CMK (cell line): ENCODE data around the gene CHST1.

ENCODE experiments used
- DNase-seq: peaks from one replicate; pipeline ENCODE4 v3.0.0-alpha.2; 2010; ENCODE audit warnings: low read depth

Gene CHST1, protein sequence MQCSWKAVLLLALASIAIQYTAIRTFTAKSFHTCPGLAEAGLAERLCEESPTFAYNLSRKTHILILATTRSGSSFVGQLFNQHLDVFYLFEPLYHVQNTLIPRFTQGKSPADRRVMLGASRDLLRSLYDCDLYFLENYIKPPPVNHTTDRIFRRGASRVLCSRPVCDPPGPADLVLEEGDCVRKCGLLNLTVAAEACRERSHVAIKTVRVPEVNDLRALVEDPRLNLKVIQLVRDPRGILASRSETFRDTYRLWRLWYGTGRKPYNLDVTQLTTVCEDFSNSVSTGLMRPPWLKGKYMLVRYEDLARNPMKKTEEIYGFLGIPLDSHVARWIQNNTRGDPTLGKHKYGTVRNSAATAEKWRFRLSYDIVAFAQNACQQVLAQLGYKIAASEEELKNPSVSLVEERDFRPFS

DNA sequence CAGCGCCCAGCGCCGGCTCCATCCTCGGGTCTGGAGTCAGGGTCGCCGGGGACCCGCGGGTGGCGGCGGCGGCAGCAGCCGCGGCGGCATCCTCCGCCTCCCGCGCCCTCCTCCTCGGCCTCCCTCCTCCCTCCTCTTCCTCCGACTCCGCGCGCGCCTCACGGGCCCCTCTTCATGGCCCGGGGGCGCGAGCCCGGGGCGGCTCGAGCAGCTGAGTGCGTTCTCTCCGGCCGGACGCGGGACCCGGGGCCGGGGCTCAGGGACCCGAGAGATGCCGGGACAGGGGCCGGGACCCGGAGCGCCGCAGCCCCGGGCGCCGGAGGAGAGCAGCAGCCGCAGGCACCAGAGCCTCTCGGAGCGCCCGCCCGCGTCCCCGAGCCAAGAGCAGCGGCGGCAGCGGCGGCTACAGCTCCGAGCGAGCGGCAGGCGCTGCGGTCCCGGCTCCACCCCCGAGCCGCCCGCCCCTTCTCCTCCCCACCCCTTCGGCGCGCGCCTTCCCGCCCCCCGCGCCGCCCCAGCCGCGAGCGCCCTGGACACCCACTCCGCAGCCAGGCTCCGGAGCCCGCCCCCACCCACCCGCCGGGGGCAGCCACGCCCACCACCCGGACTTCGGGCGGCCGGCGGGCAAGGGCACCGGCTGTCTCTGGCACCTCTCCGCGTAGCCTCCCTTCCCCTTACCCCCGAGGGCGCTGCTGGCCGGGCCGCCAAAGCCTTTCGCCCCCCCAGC is at the start of gene CHST1:
Gene CHST1, minus strand, starts transcription at position 417 of the 727 bp plus-strand sequence. CDS start 14,699 bp downstream, outside the sequence.
- DNase-seq: no peak

DNA sequence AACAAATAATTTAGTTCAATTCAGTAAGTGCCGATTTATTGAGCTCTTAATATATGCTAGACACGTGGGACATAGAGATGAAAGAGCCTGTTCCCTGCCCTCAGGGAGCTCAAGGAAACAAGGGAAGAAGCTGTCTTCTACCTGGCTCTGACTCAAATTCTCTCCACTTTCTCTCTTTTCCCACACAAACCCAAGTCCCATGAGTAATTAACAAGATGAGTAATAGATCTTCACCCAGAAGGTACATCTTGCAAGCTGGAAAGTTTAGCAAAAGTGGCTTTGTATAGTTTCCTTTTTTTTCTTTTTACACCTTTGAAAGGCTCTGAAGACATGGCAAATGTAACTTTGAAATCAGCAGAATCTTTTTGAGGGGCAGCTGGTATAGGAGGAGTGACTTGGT is 48.2 kb upstream of the CHST1 start:
- no peak for DNase-seq

DNA sequence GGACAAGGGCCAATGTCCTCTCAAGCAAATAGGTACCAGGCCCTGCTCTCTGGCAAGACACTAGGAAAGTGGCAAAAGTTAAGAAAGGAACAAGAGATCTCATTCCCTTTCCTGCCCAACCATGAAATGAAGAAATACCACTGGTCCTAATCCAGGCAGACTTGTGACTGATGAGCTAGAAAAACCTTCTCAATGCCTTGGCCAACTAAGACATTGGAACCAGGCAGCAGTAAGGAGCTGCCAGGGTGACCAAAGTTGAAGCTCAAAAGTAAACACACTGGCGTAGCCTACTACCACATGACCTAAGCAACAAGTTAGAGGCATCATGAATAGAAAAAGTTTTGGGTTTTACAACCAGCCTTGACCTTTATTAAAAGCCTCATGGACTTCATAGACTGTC is 45.1 kb upstream of the CHST1 start:
- DNase-seq: no peak

DNA sequence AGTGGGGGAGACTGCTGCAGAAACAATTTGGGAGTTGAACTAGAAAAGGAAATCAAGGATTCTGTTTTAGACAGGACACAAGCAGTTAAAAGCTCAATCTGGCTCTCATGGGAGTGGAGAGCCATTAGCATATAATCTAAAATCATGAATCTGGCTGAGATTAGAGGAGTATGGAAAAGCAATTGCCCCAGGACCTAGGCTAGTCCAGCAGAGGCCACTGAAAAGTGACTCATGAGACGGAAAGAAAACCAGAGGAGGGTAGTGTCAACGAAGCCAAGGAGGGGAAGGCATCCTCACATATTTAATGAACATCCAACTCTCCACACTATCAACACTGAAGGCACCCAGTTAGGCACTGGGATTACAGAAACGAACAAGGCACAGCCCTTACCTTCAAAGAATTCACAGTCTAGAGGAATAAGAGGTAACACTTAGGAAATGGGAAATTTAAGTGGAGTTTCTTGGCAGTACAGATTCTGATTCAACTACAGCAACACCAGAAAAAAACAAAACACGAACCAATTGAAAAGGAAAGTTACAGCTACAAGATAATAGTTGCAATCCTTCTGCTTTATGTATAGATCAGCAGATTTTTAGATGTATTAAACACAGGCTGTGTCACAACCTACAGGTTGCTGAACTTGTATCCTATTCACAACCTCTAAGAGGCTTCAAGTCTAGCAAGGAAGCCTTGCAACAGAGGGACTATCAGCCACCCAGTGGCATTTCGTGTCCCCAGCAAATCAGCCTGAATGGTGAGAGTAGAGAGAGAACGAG is 43.7 kb upstream of the CHST1 start:
- no peak for DNase-seq

DNA sequence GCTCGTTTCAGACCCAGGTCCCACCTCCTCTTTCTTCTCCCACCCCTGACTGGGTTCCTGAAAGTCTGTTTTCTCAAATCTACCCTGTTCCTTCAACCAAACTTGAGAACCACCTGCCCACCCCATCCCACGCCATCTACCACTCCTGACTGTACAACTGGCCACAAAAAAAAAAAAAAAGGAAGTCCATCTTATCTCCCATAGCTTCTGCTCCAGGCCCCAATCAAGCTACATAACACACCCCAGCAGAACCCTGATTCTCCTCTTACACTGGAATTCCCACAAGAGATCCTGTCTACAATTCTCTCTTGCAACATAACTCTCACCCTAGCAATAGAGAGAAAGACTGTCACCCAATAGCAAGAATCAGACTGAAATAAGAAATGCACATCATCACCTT is 39.2 kb upstream of the CHST1 start:
- peak; percentile 63 for DNase-seq

DNA sequence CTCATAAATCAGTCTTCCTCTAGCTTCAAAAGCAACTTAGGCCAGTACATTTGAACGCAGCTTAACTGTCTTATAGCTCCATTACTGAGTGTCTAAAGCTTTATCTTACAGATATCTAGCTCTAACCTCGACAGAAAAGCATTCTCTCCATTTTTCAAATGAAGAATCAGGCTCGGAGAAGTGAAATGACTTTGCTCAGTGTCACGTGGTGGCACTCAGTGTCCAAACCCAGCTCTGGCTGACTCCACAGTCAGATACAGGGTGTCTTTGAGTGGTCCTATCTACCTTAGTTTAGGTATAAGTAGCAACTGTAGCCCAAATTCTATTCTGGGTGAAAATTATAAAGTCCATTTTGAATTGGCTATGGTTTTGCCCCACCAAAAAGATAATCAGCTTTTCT is 38.7 kb upstream of the CHST1 start:
- DNase-seq: no peak

DNA sequence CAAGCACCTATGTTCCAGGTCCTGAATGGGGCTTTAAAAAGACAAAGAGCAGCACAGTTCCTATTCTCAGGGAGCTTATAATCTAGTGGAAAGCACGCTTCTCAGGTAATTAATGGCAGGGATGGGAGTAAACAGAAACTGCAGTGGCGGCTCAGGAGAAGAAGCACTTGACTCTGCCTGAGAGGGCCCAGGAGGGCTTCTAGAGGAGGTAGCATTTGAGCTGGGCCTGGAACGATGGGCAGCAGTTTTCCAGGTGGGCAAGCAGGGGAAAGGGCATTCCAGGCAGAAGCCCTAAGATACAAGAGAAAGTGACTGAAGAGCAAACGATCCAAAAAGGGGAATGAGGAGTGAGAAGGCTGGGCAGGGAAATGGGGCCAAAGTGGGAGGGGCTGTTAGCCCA is 37.1 kb upstream of the CHST1 start:
- no peak for DNase-seq

DNA sequence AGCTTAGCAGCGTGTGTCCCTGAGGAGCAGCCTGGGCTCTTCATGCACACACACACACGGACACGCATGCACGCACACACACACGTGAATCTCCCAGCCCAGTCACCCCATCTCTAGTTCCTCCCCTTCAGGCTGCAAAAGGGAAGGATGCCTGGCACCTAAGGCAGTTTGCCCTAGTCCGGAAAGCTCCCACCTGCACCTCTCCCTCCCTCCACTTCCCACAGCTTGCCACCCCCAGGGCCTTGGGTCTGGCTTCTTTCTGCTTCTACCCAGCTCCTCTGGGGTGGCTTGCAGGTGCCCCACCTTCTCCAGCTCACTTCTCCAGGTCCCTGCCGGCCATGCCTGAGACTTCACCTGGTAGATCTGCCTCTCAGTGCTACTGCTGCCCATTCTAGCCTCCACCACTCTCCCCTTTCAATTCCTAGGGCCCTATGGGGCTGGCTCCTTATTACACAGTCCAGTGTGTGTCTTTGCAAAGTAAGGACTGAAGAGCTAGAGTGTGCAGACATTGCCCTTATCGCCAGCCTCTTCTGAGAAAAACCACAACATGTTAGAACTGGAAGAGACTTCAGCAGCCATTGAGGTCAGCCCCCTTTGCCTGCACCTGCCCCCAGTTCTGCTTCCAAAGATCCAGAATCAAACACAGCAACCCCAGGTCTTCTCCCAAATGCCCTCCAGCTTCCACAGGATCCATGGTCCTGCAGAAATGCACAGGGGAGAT is 33.5 kb upstream of the CHST1 start:
- DNase-seq: no peak

DNA sequence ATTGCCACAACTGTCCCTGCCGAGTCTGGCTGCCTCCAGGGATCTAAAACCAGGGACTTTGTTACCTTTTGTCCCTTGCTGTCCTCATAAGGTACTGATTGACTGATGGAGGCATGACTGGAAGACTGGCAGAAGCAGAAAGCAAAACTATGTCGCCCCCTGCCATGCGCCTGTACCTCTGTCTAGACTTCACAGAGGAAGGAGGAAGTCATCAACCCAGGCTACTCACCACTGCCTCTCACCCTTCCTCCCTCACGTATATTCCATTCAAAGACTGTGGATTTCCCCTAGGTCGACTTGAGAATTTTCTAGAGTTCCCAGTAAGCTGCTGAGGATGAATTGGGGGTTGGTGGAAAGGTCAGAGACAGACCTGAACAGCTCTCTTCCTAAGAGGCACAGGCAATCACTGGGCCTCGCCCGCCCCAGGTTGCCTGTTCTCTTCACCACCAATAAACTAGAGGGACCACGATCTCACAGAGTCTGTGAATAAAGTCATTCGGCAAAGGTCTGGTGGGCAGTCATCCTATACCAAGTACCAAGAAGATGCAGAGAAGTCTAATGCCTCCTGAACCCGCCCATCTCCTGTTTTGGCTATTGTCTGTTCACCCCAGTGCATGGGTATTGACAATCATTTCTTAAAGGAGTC is 27.5 kb upstream of the CHST1 start:
- no peak for DNase-seq

DNA sequence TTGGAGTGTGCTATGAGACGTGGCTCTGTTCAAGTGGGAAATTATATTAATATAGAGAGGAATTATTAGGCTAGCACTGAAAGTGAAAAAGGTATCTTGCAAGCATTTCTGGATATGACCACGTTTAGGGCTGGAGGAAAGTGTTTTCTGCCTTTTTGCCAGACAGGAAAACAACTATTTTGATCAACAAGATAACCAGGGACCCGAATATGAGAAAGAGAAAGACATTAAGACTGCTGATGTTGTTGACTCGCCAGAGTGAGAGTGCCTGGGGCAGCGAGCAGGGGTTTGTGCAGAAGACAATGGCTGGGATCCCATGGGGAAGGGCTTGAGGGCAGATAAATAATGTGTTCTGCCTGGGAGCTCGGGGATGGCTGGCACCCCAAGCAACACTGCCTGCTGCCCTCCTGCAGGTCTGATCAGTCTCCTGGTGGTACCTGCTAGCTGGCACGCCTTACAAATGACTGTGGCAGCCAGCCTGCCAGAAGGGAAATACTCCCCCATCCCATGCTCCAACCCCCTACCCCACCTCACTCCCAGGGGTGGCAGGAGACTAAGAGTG is 23.1 kb upstream of the CHST1 start:
- DNase-seq: no peak

DNA sequence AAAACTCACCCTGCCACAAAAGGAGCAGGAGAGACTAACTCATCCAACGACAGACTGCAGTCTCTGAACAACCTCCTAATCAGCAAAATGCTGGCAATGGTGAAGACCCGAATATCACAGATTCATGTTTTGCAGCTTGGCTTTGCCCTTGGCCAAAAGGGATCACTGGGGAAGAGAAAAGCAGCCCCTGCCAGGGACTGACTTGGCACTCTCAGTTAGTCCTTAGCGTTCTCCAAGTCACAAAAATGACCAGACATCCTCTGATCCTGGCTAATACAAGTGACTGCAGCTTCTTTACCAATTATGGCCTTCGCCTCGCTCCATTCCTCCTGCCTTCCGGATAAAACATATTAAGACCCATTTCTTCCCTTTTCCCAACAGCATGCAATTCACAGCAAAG is 22.4 kb upstream of the CHST1 start:
- DNase-seq: no peak

DNA sequence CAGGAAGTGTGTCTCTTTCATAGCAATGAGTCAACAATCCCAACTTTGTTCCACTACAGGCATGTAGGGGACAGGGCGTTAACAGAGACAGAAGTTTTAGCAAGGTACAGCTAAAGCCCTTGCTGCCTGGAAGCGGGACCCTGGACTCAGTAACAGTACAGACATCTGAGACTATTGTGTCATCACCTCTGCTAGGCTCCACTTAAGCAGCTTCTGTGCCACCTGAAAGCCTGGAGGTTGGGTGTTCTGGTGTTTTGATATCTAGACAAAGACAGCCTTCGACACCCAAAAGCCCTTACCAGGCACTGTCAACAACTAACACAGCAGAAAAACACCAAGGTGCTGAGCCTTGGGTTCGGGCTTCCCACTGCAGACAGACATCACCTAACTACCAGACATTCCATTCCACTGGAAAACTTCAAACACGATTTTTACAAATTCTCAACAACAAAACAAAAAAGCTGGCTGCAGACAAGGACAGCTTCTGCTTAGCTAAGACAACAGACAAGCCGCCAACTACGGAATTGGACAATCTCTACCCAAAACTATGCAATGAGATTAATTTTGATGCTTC is 20.6 kb upstream of the CHST1 start:
- DNase-seq: no peak

DNA sequence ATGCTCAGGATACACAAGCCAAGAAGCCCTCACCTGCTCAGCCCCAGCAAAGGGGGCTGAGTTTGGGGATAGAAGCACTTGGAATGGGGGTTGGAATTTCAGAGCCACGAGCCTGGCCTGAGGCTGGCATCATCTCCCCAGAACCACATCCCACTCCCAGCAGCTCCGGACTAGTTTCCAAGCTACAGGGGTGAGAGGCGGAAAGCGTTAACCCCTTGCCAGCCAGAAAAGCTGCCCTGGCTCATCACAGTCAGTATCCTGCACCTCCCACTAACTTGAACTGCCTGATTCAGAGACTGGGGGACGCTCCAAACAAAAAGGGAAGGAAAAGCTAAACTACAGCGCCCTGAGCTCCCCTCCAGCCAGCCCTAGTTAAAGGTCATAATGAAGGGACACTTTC is 19.0 kb upstream of the CHST1 start:
- DNase-seq: no peak

DNA sequence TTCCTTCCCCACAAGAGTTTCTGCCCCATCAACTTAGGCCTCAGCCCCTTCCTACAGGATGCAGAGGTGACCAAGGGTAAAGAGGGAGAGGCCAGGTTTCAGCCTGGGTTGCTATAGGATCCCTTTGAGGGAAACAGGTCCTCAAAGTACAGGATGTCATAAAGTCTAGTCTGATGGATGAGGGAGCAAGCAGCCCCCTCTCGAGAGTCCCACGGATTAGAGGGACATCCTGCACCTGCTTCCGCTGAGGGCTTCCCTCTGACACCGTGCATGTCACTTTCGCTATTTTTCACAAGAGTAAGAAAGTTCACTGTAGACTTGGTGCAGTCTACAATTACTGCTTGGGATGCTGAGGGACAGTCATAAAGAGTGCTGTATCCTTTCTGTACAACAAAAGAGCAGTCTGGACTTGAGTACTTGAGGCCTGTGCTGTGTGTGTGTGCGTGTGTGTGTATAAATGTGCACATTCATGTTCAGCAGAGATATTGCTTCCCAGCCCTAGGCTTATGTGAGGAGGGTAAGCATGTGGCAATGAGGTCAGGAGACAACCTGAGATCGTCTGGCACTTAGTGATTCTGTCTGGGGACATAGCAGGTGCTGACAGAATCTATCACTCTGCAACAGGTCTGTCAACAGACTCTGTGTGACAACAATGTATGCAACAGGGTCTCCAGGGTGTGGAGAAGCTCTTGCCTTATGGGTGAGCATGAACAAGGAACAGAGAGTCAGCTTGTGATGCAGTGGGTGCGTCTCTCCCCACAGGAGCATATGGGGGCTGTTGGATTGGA is 18.0 kb upstream of the CHST1 start:
- no peak for DNase-seq

DNA sequence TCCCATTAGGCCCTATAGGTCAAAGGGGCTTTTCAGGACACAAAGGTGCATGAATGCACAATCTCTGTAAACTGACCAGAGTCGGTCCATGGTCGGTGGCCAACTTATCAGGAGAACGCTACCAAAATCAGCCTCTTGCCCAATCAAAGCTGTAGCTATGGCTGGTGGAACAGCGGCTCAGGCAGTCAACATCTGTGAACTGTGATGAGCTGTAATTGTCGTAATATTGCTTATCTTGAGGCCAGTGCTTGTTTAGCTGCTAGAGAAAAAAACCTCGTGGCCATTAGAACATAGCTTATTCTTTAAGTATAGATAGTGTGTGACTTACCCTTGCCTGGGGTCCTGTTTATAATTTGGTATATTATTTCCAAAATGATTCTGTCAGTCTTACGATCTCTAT is 14.4 kb upstream of the CHST1 start:
- no peak for DNase-seq

DNA sequence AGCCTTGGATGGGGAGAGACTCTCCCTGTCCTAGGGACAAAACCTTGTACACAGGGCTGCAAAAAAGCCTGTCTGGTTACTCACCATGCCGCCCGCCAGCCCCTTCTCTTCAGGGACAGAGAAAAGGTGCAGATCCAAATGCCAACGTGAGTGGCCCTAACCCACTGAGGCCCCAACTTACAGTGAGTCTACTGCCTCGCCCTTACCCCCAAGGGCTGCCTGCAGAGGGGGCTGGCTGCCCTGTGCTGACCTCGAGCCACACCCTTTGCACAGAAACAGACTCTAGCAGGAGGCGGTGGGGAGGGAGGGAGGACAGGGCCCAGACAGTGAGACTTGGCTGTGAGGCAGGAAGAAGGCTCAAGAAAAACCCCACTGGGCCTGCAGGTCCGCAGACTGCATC is 13.6 kb upstream of the CHST1 start:
- DNase-seq: no peak

DNA sequence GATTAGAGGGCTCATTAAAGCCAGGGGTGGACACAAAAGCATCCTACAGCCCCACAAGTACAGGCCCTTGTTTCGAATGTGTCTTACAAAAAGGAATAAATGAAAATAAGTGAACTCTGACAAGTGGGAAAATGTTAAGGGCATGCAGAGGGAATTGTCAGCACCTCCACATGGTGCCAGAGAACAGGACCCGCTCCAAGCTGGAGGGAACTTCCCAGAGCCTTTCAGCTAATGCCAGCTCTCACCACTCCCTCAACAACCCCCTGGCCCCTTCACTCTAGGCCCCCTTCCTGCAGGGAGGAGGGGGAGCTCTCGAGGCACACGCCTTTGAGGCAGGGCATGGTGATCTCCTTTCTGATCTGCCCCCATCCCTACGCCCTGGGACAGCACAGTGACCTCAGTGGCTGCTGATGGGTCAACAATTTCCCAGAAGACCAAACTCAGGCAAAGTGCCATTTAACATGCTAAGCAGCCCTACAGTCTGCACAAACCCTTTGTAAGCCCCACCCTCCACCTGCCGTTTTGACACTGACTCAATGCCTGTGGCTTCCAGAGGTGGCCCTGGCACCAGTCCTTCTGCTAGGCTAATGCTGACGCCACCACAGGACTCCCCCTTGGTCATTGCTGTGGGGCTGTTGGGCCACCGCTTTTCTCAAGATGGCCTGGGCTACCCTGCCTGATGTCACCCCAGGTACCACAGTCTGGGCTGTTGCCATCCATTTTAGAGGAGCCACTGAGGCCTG is 12.5 kb upstream of the CHST1 start:
- no peak for DNase-seq

DNA sequence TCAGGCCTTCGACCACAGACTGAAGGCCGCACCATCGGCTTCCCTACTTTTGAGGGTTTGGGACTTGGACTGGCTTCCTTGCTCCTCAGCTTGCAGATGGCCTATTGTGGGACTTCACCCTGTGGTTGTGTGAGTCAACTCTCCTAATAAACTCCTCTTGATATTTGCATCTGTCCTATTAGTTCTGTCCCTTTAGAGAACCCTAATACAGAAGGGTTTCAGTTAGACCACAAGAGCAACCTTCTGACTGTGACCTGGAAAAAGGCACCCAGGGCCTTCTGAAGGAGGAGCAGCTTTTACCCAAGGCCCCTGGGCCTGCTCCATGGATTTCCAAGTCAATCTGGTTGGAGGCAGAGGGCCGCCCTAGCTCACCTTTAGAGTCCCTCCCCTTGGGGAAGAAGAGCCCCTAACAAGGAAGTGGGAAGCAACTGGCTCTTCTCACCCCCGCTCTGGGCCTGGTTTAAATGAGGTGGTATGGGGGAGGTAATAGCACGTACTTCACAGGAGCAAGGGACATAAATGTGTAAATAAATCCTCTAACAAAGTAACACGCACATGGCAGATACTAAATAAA is 11.2 kb upstream of the CHST1 start:
- DNase-seq: no peak

DNA sequence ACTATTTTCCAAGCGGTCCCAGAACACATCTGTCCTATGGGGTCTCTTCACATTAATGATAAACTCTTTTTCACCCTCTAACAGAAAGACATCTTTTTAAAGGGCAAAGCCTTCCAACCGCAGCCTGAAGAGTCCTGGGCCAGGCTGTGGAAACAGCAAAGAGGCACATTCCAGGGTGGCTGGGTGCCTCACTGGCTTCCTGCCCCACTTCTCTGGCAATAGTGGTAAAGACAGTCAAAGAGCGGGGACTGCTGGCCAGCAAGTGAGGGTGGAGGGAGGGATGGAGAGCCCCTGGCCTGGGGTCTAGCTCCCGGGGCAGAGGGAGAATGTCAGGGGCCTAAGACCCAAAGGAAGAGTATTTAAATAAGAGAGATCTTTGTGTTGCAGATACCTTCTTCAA is 10.2 kb upstream of the CHST1 start:
- DNase-seq: no peak
